HepG2 (cell line): ENCODE measurements around the gene PRAMEF17. TPM values are rescaled to one million over a fixed set of nuclear protein-coding genes. Genes with fewer than 3 reads are reported as not detected.
"Not testable (repeated sequence)": the region's sequence is repeated elsewhere in the genome, so short reads cannot be mapped to it uniquely, and the experiment has no call there.

Experiments used
- ATAC-seq: fragments of 200-7000 bp; cut with Tn5 transposase; 3 replicates; pipeline ENCODE4 v1.9.1; 2020; ENCODE audit warnings: mild to moderate bottlenecking, moderate library complexity
- BruUV-seq: library from RNA; stranded (reverse); fragments of 400-500 nt; replicated peaks from 2 replicates; lab custom pipeline; 2021; lab: Mats Ljungman, UMichigan
- CTCF ChIA-PET: fragments of 300-600 bp; formaldehyde crosslinking; extraction: SDS; loops from one replicate; lab custom pipeline; 2021; ENCODE audit warnings: low total read pairs, inconsistent platforms, low intra/inter-chr PET ratio; lab: Yijun Ruan, JAX
- POLR2A ChIA-PET: fragments of 350-600 bp; sonication (Branson Sonifier 250); formaldehyde crosslinking; loops from one replicate; lab custom pipeline; 2020; ENCODE audit warnings: antibody characterized with exemption, inconsistent platforms; lab: Yijun Ruan, JAX
- DNase-seq: peaks from one replicate; pipeline ENCODE4 v3.0.0-alpha.2; 2015; ENCODE audit warnings: low spot score
- FAIRE-seq: peaks from 3 replicates; lab custom pipeline; 2011; peaks lifted over from hg19 to GRCh38; lab: Jason Lieb, UNC
- H2AFZ ChIP-seq: one replicate; pipeline ENCODE4 v1.6.1; 2011; ENCODE audit warnings: low read length, inconsistent platforms
- H3K27ac ChIP-seq: fragments of 300-600 bp; 3 replicates; pipeline ENCODE4 v1.8.0; 2011; ENCODE audit warnings: mixed run types, mild to moderate bottlenecking, mixed read lengths, low read length, inconsistent platforms; ENCODE audit not compliant: insufficient read depth; ENCODE audit errors: extremely low read length
- H3K27me3 ChIP-seq, 2 experiments: fragments of 200-600 bp in 1 of 2; 2 replicates in 1 of 2; 3 replicates in 1 of 2; pipeline versions ENCODE4 v1.6.0 to v1.8.0; 2011; ENCODE audit warnings: low read length in 2 of 2, mild to moderate bottlenecking in 2 of 2, moderate library complexity in 2 of 2, inconsistent platforms in 1 of 2; ENCODE audit not compliant: insufficient read depth in 2 of 2, control insufficient read depth in 1 of 2
- H3K36me3 ChIP-seq, 2 experiments: fragments of 200-600 bp in 1 of 2; replicated peaks in 1 of 2; 2 replicates in 1 of 2; 3 replicates in 1 of 2; pipeline versions ENCODE4 v1.5.1 to v1.8.0; 2011; ENCODE audit warnings: low read length in 2 of 2, inconsistent platforms in 1 of 2; ENCODE audit not compliant: insufficient read depth in 2 of 2, control insufficient read depth in 1 of 2
- H3K4me1 ChIP-seq: 2 replicates; pipeline ENCODE4 v1.5.1; 2012; ENCODE audit warnings: low read length, inconsistent platforms; ENCODE audit not compliant: insufficient read depth
- H3K4me2 ChIP-seq: 2 replicates; pipeline ENCODE4 v1.6.0; 2011; ENCODE audit warnings: low read depth, low read length, inconsistent platforms
- H3K4me3 ChIP-seq, 3 experiments: fragments of 200-600 bp in 1 of 3; sonication (generic), shearing (Covaris generic) in 1 of 3; replicated peaks in 1 of 3; 2 replicates each; pipeline ENCODE4 v1.5.1; 2011 to 2016; ENCODE audit warnings: low read length in 3 of 3, inconsistent platforms in 2 of 3, low read depth in 2 of 3, mild to moderate bottlenecking in 2 of 3, control low read depth in 1 of 3, mixed read lengths in 1 of 3; ENCODE audit not compliant: insufficient read depth in 1 of 3
- H3K79me2 ChIP-seq: one replicate; pipeline ENCODE4 v1.6.1; 2011; ENCODE audit warnings: low read length, inconsistent platforms; ENCODE audit not compliant: insufficient read depth
- H3K9ac ChIP-seq: 2 replicates; pipeline ENCODE4 v1.6.0; 2011; ENCODE audit warnings: mild to moderate bottlenecking, low read depth, low read length, inconsistent platforms; ENCODE audit not compliant: insufficient read depth
- H3K9me3 ChIP-seq: 2 replicates; pipeline ENCODE4 v1.5.1; 2012; ENCODE audit warnings: mild to moderate bottlenecking, low read length
- H4K20me1 ChIP-seq: 2 replicates; pipeline ENCODE4 v1.6.0; 2011; ENCODE audit warnings: inconsistent platforms, mild to moderate bottlenecking, low read length, moderate library complexity; ENCODE audit not compliant: insufficient read depth
- MAFF ChIP-seq: IDR thresholded peaks from 2 replicates; pipeline ENCODE4 v1.6.1; 2011; ENCODE audit warnings: low read depth, low read length, improper control_type of control experiment
- MAFK ChIP-seq, 2 experiments: IDR thresholded peaks in 1 of 2; conservative IDR thresholded peaks in 1 of 2; 2 replicates each; pipeline ENCODE4 v1.6.1; 2011; ENCODE audit warnings: improper control_type of control experiment in 2 of 2, low read length in 2 of 2
- WGBS: methylation state at CpG from one replicate; pipeline ENCODE4 v1.1.6; 2017; ENCODE audit warnings: low lambda C conversion rate; 5-methylcytosine and 5-hydroxymethylcytosine counted together
- in situ Hi-C: cut with HindIII; loops from 2 replicates; pipeline ENCODE4 v1.10.0; 2017; ENCODE audit warnings: low pct_unique_long_range_greater_than_20kb; ENCODE audit not compliant: extremely low pct_ligation_motif_present
- intact Hi-C: fragments of 100-400 bp; cut with micrococcal nuclease; formaldehyde crosslinking; loops from one replicate; pipeline ENCODE4 v1.10.0; 2022; ENCODE audit not compliant: unreplicated experiment
- polyA plus RNA-seq, 8 experiments: library from polyadenylated mRNA; depleted of rRNA in 3 of 8; stranded (reverse) in 7 of 8; unstranded in 1 of 8; fragments of >200 nt; fragmentation: Illumina TruSeq in 4 of 8; extraction: Trizol in 4 of 8; gene quantifications; 2 replicates each; pipeline versions ENCODE4 v1.2.1 to v1.2.3, GENCODE V29; 2011 to 2016; ENCODE audit warnings: low read depth in 4 of 8, missing spikeins in 1 of 8, mixed read lengths in 1 of 8; ENCODE audit not compliant: insufficient read depth in 1 of 8
- total RNA-seq, 5 experiments: library from RNA; depleted of rRNA; stranded (reverse); fragments of >200 nt; fragmentation: Illumina TruSeq; extraction: Trizol; gene quantifications; 2 replicates each; pipeline ENCODE4 v1.2.3, GENCODE V29; 2016; ENCODE audit warnings: low read depth in 1 of 5

Gene PRAMEF17
- total and polyA plus RNA-seq, 2 of the 13 experiments (the other 11 are each of a cell fraction or from before 2014, with no cell fraction given), result not detected

DNA sequence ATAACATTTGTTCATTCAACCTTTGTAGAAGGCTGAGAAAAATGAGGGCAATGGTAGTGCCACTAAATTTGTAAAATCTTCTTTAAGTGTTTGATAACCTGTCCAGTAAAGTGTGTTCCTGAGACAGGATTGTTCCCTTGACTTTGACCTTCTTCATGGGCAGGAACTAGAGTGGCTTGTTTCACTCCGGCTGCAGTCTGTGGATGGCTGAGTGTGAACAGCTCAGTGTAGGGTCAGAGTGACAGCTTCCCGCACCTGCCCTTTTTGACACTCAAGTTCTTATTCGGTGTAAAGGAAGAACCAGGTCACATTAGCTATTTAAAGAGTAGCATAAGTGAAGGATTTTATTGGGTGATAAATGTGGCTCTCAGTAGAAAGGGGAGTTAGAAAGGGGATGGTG, 9.1 kb upstream of the PRAMEF17 start:
- CTCF ChIA-PET, H3K79me2 ChIP-seq, H3K4me2 ChIP-seq, in situ Hi-C loops, FAIRE-seq, H3K27ac ChIP-seq, ATAC-seq, H3K9me3 ChIP-seq, H4K20me1 ChIP-seq, H3K27me3 ChIP-seq, H3K4me3 ChIP-seq, H3K9ac ChIP-seq, H2AFZ ChIP-seq, POLR2A ChIA-PET, H3K36me3 ChIP-seq, H3K4me1 ChIP-seq, DNase-seq, BruUV-seq, intact Hi-C loops: not testable (repeated sequence)
- 0% methylated on average over 3 of the region's 3 CpGs for WGBS

DNA sequence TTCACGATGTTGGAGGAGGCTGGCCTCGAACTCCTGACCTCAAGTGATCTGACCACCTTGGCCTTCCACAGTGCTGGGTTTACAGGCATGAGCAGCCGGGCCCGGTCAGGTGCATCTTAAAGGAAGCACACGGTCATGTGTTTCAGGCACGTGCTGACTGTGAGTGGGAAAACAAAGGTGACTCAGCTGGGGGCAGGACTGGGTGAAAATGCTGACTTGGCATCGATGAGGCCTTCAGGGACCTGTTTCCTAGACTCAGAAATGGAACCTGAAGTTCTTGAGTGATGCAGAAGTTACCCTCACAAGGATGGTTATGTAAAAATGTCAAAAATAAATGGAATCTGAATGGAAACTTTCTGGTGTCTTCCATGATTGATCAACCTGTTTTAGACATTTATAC, 3.6 kb downstream of the PRAMEF17 start:
- ATAC-seq, result not testable (repeated sequence)
- TF ChIP-seq MAFK (conservative IDR thresholded peaks at IDR 0.05 in 1 of 2, IDR thresholded peaks at IDR 0.05 in 1 of 2; ENCODE audit: low read length in 2 of 2) (peak; percentile 73 to 89), MAFF (peak; percentile 77)
- TF ChIP-seq, all 625 proteins: peak for 2; not testable (repeated sequence) for 623

DNA sequence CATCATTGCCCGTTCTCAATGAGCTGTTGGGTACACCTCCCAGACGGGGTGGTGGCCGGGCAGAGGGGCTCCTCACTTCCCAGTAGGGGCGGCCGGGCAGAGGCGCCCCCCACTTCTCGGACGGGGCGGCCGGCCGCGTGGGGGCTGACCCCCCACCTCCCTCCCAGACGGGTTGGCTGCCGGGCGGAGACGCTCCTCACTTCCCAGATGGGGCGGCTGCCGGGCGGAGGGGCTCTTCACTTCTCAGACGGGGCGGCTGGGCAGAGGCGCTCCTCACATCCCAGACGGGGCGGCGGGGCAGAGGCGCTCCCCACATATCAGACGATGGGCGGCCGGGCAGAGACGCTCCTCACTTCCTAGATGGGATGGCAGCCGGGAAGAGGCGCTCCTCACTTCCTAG, 5.3 kb downstream of the PRAMEF17 start:
- intact Hi-C loops, H3K9ac ChIP-seq, DNase-seq, H3K27me3 ChIP-seq, CTCF ChIA-PET, in situ Hi-C loops, H3K9me3 ChIP-seq, H3K36me3 ChIP-seq, BruUV-seq, POLR2A ChIA-PET, H4K20me1 ChIP-seq, ATAC-seq, FAIRE-seq, H2AFZ ChIP-seq, H3K4me3 ChIP-seq, H3K27ac ChIP-seq, H3K79me2 ChIP-seq, H3K4me1 ChIP-seq, H3K4me2 ChIP-seq: not testable (repeated sequence)
- 71% methylated on average over 18 of the region's 32 CpGs for WGBS

More for the DNA sequence above, 3.6 kb downstream of the PRAMEF17 start:
- H3K9me3 ChIP-seq, DNase-seq, H3K4me2 ChIP-seq, POLR2A ChIA-PET, intact Hi-C loops, H3K9ac ChIP-seq, H2AFZ ChIP-seq, H3K36me3 ChIP-seq, CTCF ChIA-PET, in situ Hi-C loops, H3K27ac ChIP-seq, H3K27me3 ChIP-seq, FAIRE-seq, H3K4me3 ChIP-seq, H3K79me2 ChIP-seq, BruUV-seq, H3K4me1 ChIP-seq, H4K20me1 ChIP-seq: not testable (repeated sequence)
- WGBS, result 0% methylated on average over 6 of the region's 7 CpGs

DNA sequence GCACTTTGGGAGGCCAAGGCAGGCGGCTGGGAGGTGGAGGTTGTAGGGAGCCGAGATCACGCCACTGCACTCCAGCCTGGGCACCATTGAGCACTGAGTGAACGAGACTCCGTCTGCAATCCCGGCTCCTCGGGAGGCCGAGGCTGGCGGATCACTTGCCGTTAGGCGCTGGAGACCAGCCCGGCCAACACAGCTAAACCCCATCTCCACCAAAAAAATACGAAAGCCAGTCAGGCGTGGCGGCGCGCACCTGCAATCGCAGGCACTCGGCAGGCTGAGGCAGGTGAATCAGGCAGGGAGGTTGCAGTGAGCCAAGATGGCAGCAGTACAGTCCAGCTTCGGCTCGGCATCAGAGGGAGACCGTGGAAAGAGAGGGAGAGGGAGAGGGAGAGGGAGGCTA, 5.9 kb downstream of the PRAMEF17 start:
- H3K36me3 ChIP-seq, H3K27ac ChIP-seq, H3K27me3 ChIP-seq, FAIRE-seq, POLR2A ChIA-PET, H2AFZ ChIP-seq, H3K4me1 ChIP-seq, H3K9ac ChIP-seq, BruUV-seq, DNase-seq, H4K20me1 ChIP-seq, H3K4me2 ChIP-seq, H3K79me2 ChIP-seq, H3K9me3 ChIP-seq, ATAC-seq, intact Hi-C loops, H3K4me3 ChIP-seq, in situ Hi-C loops, CTCF ChIA-PET: not testable (repeated sequence)
- WGBS, result 48% methylated on average over 15 of the region's 22 CpGs
